GM19463 (cell line): ENCODE measurements around the gene IL22RA1.

Source experiments
- ATAC-seq: cut with Tn5 transposase; IDR thresholded peaks from one replicate; pipeline ENCODE4 v1.9.1; 2021; ENCODE audit warnings: mild to moderate bottlenecking, moderate library complexity; ENCODE audit not compliant: unreplicated experiment

The IL22RA1 gene

DNA sequence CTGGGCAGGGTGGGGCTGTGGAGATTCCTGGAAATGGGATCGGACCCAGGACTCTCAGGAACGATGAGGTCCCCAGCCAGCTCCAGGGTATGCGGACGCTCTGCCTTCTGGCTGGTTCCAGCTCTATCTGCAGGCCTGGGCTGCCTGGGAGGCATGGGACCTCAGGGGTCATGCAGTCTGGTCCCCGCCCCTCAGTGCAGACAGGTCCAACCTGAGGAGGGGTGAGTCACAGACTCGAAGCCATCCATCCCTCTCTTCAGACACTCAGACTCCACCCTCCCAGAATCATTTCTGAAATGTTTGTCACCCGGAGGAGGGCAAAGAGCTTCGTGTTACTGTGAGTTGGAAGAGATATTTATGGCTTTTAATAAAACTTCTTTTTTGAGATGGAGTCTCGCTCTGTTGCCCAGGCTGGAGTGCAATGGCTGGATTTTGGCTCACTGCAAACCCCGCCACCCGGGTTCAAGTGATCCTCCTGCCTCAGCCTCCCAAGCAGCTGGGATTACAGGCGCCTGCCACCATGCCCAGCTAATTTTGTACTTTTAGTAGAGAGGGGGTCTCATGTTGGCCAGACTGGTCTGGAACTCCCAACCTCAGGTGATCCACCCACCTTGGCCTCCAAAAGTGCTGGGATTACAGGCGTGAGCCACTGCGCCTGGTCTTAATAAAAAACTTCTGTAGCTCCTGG lies 25.1 kb downstream of the IL22RA1 start:
- no peak for ATAC-seq

DNA sequence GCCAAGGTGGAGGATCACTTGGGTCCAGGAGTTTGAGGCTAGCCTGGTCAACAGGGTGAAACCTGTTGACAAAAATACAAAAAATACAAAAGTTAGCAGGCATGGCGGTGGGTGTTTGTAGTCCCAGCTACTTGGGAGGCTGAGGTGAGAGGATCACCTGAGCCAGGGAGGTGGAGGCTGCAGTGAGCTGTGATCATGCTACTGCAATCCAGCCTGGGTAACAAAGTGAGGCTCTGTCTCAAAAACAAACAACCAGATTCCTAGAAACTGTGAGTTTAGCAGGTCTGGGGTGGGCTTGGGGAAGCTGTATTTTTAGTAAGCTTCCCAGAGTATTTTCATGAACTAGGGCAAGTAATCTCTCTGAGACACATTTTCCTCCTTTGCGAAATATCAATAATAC lies 25.8 kb downstream of the IL22RA1 start:
- ATAC-seq, result no peak

DNA sequence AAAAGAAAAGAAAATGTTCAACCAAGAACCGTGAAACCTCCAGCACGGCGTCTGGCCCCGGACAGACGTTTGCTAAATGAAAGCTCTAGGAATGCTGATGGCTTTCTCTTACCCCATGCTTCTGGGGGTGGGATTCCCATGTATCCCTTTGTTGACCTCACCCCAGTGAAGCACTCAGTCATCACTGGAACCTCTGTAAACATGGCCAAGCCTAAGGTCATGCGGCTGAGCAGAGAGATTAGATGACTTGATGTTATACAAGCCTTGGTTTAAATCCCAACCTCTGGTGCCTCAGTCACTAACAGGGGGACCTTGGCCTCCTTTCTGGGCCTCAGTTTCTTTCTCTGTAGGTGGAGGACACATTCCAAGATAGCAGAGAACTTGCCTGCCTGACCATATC lies 28.2 kb downstream of the IL22RA1 start:
- ATAC-seq, result no peak

DNA sequence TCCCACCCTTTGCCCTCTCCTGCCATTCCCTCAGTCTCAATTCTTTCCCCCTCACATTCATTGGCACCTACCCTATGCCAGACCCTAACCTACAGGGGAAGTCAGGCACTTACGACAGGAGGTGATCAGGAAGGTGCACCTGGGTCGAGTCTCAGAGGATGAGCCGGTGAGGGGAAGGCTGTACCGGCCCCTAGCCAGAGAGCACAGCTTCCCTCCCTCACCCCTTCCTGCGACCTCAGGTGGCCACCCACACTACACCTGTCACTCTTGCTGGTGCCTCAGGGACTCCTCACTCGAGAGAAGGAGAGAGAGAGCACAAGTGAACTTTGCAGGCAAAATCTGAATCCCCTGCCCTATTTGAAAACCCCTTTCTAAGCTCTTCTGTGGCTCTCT lies 29.3 kb downstream of the IL22RA1 start:
- no peak for ATAC-seq

DNA sequence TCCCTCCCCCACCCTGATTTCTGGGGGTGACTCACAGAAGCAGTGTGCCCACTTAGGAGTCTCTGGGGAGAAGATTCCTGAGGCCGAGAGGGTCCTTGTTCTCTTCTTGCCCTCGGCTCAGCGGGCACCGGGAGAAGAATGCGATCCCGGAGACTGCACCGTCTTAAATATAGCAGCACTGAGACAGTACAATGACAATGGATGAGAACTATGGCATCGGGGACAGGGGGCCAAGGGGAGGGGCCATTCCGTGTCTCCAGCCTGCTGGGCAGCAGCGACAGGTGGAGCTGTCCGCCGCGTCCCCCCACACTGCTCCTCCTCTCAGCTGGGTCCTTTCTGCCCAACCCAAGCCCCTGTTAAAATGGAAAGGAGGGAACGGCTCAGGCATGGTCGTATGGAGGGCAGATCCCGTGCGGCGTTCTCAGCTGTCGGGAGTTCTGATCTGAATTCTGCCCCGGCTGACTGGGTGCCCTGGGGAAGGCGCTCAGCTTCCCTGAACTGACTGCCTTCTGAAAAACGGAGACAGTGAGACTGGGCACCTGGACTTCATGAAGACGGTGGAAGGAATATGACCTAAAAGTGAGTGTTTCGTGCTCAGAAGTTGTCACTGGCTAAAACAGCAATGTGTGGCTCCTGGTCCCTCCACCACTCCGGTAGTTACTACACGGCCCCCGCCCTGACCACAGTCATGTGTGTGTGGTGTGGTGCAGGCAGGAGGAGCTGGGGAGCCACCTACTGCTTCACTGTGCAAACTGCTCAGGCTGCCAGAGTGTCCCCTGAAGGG lies 30.8 kb downstream of the IL22RA1 start, which contains the start of gene MYOM3:
TSS of gene MYOM3 (minus strand) at position 140 of the 784 bp plus-strand sequence. CDS start 3,499 bp downstream, outside the sequence.
- no peak for ATAC-seq

DNA sequence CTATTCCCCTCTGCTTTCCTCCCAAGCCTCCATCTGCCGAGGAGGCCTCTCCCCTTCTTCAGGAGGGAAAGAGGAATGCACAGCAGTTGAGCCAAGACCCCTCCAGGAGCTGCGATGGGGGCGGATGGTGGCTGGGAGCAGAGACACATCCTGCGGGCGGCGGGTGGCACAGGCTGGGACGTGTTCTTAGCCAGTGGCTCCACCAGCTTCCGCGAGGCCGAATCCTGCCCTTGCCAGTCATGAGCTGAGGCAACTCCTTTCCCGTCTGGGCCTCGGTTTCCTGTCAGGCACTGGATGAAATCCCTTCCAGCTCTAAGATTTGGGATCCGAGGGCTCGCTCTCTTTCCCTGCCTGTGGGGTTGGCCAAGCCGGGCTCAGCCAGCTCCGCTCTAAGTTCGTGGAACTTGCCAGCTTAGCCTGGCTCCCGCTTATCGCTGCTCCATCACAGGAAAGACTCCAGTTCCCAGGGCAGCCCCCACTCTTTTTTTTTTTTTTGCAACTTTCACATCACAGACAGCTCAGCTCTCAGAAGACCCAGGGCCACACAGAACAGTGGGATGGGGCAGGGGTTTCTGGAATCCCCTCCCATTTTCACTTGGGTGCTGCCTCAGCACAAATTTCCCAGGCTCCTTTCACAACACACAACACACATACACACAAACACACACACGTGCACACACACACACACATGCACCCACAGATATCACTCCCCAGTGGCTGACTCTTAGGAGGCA lies 31.5 kb downstream of the IL22RA1 start:
- ATAC-seq, result no peak

DNA sequence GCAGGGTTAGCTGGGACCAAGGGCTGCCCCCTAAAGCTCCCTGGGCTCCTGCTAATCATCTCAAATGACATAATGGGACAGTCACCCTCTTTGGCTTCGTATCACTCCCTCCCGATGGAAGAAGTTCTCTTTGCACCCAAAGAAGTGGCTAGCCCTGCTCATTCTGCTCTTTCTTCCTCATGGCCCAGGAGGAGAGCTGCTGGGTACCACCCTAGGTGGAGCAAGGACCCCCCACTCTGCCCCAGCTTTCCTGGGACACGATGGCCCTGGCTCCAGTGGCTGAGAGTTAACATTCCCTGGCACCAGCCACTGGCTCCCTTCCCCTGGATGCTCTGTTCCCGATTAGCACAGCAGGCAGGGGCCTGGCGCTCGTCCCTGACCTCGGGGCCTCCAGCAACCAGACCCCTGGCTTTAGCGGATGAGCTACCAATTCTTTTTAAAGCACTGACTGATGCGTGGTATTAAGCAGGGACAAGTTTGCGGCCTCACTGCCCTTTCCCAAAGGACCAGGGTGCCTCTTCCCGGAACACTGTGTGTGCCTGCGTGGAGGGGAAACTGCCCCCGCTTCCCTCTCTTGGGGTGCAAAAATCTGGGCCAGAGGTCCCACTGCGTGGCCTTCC lies 32.2 kb downstream of the IL22RA1 start:
- ATAC-seq, result no peak

DNA sequence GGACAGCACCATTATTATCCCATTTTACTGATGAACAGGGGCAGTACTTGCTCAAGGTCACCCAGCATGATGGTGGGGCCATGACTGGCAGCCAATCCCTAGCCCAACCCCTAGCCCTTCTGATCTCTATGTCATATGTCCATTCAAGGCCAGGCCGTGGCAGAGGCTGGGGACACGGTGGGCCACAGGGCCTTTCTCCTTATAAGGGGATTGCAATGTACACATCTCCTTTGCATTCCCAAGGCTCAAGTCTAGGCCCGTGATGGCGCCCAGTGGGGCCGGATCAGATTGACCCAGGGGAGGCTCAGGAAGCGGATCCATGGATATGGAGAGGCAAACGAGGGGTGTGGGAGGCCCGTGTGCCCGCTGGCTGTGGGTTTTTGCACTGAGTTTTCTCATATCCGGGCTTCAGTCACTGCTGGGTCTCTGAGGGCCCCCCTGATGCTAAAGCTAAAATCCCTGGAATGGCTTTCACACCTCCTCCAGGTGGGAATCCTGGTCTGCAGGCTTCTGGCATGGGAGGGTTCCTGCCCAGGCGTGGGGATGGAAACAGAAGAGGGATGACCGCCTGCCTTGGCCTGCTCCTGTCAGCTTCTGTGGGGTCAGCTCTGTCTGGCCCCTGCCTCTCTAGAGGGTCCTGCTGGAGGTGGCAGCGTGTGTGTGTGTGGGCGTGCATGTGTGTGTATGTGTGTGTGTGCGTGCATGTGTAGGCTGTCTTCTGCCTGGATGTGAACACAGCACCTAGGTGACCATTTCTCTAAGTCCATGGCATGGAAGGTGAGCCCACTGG lies 33.1 kb downstream of the IL22RA1 start:
- ATAC-seq, result no peak

DNA sequence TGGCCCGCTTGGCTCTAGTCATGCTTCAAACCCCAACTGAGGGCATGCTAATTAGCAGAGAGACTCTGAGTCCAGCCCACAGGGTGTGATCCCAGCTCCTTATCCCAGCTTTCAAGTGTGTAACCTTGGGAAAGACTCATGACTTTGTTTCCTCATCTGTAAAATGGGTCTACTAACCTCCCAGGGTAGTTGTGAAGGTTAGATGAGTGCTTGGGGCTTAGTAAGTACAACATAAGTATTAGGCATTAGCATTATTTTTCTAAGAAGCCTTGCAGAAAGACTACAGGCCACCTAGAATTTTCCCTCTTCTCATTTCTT lies 33.8 kb downstream of the IL22RA1 start:
- ATAC-seq, result no peak

DNA sequence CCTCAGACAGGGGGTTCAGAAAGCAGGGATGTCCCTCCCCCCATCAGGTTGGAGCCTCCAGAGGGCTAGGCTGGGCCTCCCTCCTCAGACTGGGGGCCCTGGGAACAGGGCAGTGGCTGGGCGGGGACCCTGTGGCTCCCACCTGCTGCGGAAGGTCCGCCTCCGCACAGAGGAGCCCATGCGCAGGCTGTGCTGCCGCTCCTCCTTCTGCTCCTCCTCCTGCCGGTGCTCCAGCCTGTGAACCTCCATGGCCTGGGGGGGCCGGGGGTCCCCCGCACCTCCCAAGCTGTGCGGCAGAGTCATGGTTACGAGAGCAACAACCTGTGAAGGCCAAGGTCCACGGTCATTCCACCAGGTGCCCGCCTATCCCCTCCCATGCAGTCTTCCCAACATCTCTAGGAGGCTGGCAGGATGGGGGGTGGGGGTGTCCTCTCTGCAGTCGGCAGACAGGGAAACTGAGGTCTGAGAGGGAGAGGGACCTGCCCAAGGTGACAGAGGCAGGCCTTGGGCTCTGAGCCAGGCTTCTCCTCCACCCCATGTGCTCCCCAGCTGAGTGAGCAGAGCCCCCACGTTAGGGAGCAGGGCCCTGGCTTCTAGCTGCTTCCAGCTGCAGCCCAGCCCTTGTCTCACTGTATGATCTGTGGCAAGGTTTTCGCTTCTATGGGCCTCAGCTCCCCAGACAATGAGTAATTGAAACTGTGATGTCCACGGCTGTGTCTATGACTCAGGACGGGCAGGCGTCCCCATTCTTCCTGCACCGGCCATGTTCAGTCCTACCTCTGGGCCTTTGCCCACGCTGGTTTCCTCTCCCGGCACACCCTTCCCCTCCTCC lies 34.4 kb downstream of the IL22RA1 start:
- no peak for ATAC-seq

DNA sequence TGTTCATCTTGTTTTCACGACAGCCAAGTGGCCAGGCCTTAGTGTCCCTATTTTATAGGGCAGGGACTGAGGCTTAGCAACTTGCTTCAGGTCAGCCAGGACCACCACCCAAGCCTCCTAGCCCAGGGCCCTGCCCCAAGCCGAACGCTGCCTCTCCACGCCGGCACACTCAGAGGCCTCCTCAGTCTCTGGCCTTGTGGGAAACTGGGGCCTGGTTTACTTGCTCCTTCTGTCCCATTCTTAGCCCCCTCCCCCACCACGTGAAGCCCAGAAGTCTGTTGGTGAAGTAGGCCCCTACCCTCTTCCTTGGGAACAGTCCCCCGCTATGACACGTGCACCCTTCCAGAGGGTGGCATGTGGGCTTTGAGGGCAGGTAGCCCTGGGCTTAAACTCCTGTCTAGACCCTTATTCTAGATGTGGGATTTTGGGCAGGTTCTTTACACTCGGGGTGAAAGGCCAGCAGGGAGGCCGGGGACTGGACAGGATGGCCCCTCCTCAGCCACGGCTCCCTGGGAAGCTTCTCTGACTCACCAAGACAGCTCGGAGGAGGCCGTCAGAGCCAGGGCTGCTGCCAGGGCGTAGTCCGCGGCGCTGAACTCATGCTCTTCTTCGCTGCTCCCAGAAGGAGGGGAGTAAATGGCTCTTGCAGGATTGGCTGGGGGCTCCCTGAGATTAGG lies 35.3 kb downstream of the IL22RA1 start:
- ATAC-seq, result no peak

DNA sequence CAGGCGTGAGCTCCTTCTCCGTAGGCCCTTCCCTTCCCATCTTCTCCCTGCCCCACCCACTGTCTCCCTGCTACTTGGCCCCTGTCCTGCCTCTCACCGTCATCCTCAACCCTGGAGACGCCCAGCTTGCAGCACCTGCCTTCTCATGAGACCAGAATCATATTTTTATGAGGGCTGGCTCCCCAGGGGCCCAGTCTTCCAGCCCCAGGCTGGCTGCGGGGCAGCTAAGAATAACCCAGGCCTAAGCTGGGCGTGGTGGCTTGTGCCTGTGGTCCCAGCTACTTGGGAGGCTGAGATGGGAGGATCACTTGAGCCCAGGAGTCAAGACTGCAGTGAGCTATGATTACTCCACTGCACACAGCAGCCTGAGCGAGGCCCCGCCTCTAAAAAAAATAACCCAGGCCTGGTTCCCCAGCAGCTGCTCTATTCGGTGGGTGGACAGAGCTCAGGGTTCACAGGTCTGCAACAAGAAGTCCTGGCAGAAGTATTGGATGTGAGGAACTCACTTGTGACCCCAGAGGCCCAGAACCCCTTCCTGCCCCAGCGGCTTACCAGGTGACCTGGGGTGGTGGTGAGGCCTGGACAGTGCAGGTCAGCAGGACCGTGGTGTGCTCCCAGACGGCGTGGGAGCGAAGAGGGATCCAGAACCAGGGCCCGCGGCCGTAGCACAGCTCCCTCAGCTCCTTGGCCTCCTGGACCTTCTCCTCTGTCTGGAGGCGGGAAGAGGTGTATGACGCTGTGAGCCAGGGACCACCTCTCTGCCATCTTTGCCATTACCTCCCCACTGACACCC lies 37.4 kb downstream of the IL22RA1 start:
- no peak for ATAC-seq

DNA sequence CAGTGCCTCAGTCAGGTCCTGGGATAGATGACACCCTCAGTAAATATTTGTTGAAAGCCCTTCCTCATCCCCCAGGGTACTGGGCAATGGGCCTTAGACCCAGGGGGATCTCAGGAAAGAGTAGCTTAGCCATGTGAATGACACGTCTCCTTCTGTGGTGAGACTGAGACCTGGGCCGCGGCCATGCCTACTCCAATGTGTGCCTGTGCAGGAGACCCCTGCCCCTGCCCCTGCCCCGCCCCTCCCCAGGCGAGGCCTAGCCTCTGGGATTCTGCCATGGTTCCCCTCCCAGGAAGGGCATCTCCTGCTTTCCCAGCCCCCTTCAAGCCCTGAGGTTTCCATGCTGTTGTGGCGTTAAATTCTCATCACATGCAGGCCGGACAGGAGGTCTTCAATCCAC lies 38.1 kb downstream of the IL22RA1 start:
- no peak for ATAC-seq

DNA sequence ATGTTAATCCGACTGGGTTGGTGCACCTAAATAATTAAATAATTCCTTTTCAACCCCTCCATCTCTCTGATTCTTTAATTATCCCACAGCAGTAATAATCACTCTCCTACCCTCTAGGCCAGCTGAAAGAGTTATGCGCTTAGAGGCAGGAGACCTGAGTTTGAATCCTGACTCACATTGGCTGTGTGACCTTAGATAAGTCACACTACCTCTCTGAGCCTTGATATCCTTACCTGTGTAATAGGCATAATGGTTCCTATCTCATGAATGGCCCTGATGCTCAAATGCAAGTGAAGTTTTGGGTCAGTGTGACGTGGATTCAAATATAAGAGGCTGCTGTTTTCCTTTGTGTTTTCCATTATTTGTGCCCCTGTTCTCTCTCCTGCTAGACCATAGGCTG lies 39.1 kb downstream of the IL22RA1 start:
- no peak for ATAC-seq

DNA sequence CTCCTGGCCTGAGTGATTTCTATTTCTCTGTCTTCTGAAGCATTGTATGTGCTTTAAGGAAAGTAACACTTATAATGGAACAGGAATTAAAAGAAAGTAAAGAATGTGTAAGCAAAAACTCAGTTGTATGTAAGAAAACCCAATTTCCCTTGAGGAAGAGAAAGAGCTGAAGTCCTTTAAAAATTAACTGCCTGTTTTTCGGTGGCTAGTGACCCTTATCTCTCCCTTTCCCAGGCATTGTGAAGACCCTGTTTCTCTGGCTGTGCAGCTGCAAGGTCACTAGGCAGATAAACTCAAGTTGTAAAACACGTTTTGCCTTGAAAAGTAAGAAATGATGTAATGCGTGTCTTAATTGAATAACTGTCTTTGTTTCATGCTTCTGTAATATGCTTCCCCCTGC lies 39.5 kb downstream of the IL22RA1 start:
- ATAC-seq, result no peak

DNA sequence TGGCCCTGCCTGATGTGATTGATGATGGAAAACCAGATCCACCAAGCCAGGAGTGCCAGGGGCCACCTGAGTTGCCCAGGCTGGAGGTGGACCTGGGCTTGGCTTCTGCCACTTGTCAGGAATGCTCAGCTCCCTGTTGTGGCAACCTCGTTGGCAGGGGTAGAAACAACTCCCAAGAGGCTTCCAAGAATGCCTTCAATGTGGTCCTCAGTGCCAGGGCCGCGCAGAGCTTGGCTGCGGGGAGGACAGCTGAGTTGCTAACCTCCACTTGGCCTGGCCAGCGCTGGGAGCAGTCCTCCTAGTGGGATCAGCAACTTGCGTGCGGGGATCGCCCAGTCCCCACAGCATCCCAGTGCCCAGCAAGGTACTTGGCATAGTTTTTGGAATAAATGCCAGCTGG lies 40.0 kb downstream of the IL22RA1 start:
- no peak for ATAC-seq

DNA sequence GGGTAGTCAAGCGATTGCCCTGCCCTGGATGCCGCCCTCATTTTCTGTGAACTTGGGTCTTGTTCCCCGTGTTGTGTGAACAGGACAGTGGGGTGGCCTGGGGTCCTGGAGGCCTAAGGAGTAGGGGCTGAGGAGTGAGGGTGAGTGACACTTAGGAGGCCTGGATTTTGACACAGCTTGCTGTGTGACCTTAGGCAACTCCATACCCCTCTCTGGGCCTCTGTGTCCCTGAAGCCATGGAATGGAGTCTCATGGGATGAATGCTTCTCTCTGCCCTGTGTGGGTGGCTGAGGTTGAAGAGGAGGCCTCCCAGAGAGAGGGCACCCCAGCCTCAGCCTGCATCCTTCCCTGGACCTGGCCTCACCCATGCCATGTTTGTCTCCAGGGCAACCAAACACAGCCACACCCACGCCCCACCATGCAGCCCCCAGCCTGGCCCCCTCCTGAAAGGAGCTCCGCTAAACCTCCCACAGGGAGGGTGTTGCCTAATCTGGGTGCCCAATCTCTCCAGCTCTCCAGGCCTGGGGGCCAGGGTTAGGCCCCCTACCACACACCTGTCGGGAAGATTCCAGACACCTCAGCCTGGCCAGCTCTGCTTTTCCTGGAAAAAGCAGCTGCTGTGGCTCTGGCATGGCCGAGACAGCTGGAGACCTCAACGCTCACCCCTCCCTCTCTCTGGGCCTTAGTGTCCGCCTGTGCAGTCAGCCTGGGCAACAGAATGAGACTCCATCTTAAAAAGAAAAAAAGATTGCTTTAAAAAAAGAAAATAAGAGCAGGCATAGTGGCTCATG lies 40.9 kb downstream of the IL22RA1 start:
- no peak for ATAC-seq
